ENCODE measurements around the gene TBC1D16.
"Not testable (repeated sequence)": the region's sequence is repeated elsewhere in the genome, so short reads cannot be mapped to it uniquely, and the experiment has no call there.

The TBC1D16 gene

DNA sequence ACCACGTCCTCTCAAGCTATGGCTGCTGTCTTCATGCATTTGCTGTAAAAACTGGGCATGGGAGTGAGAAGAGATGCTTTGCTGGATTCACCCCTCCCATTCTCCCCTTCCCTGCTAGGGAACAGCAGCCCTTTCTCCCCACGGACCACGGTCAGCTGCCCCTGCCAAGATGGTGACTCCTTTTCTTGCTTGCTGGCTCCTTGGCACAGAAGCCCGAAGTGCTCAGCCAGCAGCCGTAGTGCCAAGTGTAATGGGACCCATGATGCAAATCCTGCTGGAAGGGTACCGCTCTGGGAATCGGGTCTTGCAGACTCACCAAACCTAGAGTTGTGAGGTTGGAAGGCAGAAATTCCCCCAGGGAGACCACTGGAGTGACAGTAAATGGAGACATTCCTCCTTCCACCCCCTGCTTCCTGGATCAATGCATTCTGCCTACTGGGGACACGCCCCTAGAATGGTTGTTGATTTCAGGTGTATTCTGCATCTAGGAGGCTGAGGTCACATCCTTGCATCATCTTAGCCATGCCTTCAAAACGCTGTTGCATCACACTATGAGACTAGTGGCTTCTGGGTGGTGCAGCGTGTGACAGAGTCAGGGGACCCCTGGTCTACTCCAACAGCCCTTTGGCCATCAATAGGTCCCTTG, 133.4 kb downstream of the TBC1D16 start:
- H3K4me1 Mint-ChIP-seq = no peaks in the 10 kb centered on the region
- peaks cover 5% of the 10 kb centered on the region for H3K9me3 Mint-ChIP-seq
- DNase-seq (ENCODE audit: low spot score in 2 of 2) (no peak), ATAC-seq (ENCODE audit: low read depth) (no peak)
- H3K27me3 Mint-ChIP-seq = peaks cover 18% of the 10 kb centered on the region
- no peaks in the 10 kb centered on the region for H3K36me3 Mint-ChIP-seq
- H3K4me3 Mint-ChIP-seq = no peak overlapping the region
- H3K27ac Mint-ChIP-seq = no peak overlapping the region

- Mint-ChIP-seq H3K4me3 (no peak overlapping the region), H3K9me3 (peaks cover 5% of the 10 kb centered on the region), H3K27ac (no peak overlapping the region), H3K4me1 (no peaks in the 10 kb centered on the region), H3K36me3 (no peaks in the 10 kb centered on the region), H3K27me3 (peaks cover 20% of the 10 kb centered on the region)
- DNase-seq (ENCODE audit: low spot score in 2 of 2) (no peak), ATAC-seq (ENCODE audit: low read depth) (no peak)
These were observed 134.5 kb downstream of the TBC1D16 start for GRCh38 chr17:79901131-79901530.

DNA sequence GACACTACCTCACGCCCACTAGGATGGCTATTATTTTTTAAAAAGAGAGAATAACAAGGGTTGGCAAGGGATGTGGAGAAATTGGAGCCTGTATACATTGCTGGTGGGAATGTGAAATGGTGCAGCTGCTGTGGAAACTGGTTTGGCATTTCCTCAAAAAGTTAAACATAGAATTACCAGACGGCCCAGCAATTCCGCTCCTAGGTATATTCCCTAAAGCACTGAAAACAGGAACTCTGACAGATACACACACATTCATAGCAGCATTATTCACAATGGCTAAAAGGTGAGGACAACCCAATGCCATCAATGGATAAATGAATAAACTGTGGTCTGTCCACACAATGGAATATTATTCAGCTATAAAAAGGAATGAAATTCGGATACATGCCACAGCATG, 136.1 kb downstream of the TBC1D16 start:
- H3K4me3 Mint-ChIP-seq = no peak overlapping the region

DNA sequence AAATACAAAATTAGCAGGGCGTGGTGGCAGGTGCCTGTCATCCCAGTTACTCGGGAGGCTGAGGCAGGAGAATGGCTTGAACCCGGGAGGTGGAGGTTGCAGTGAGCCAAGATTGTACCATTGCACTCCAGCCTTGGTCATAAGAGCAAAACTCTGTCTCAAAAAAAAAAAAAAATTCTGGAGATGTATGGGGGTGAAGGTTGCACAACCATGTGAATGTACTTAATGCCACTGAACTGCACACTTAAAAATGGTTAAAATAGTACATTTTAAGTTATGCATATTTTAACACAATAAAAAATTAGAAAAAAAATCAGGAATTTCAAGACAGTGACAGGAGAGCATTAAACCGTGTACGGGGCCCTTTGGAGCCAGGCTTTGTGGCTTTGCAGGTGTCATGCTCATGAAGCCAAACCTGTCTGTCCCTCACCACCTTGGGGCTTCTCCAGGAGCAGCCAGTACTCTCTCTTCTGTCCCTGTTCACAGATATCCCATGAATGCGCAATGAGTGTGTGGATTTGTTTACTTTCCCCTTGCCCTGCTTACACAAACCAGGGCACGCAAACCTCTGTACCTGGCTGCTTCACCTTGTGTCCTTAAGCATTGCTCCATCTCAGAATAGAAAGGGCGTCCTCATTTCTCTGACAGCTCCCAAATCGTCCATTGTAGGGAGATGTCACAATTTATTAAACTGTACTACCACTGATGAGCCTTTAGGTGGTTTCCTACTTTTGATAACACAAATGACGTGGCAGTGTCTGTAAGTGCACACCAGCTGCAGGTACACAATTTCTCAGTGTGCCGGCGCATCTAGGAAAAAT, 138.2 kb downstream of the TBC1D16 start:
- Mint-ChIP-seq H3K9me3 (peaks cover 5% of the 10 kb centered on the region), H3K4me1 (peaks cover 2% of the 10 kb centered on the region), H3K27me3 (peaks cover 16% of the 10 kb centered on the region), H3K36me3 (no peaks in the 10 kb centered on the region), H3K4me3 (no peak overlapping the region), H3K27ac (no peak overlapping the region)
- DNase-seq (ENCODE audit: low spot score in 2 of 2) (no peak), ATAC-seq (ENCODE audit: low read depth) (no peak)

More for the DNA sequence above, 136.1 kb downstream of the TBC1D16 start:
- no peaks in the 10 kb centered on the region for H3K36me3 Mint-ChIP-seq
- DNase-seq (ENCODE audit: low spot score in 2 of 2) = no peak
- H3K27ac Mint-ChIP-seq = no peak overlapping the region
- peaks cover 5% of the 10 kb centered on the region for H3K9me3 Mint-ChIP-seq
- H3K4me1 Mint-ChIP-seq = no peaks in the 10 kb centered on the region
- no peak for ATAC-seq (ENCODE audit: low read depth)
- H3K27me3 Mint-ChIP-seq = peaks cover 19% of the 10 kb centered on the region

- H3K4me3 Mint-ChIP-seq; H3K27ac Mint-ChIP-seq; ATAC-seq (ENCODE audit: low read depth); H3K4me1 Mint-ChIP-seq; H3K36me3 Mint-ChIP-seq; DNase-seq (ENCODE audit: low spot score in 2 of 2); H3K9me3 Mint-ChIP-seq: not testable (repeated sequence)
- peaks cover 27% of the 10 kb centered on the region for H3K27me3 Mint-ChIP-seq
These were observed 142.2 kb downstream of the TBC1D16 start for GRCh38 chr17:79893457-79893856.

DNA sequence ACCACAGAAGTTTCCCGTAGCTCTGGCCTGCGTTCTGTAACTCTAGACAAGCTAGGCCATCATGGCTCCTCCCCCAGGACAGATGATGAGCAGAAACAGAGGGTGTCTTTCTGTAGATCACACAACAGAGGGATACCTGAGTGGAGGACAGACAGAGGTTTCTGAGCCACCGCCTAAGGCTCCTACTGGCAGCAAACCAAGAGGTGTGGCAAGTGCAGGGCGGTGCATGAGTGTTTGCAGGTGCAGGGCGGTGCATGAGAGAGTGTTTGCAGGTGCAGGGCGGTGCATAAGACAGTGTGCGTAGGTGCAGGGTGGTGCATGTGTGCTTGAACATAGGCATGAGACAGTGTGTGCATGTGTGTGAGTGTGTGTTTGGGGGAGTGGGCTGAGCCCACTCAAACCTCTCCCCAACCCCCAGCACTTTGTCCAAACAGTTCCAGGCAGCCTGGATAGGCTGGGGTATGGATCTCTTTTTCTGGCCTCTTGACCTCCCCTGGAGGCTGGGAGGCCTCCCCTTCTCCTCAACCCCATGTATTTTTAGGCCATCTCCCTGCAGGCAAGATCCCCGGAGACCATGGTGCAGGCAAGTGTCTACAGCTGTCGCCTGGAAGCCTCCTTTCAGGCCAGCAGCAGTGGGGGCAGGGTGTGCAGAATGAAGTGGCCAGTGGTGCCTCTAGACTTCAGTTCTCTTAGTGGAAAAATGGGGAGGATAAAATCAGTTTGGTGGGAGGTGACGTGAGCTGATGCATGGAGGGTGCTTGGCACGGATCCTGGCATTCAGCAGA, 143.0 kb downstream of the TBC1D16 start:
- H3K27ac Mint-ChIP-seq = no peak overlapping the region
- no peaks in the 10 kb centered on the region for H3K36me3 Mint-ChIP-seq
- peaks cover 27% of the 10 kb centered on the region for H3K27me3 Mint-ChIP-seq
- H3K4me1 Mint-ChIP-seq = peaks cover 7% of the 10 kb centered on the region
- DNase-seq (ENCODE audit: low spot score in 2 of 2) (no peak), ATAC-seq (ENCODE audit: low read depth) (no peak)
- H3K9me3 Mint-ChIP-seq = no peaks in the 10 kb centered on the region
- no peak overlapping the region for H3K4me3 Mint-ChIP-seq

- ATAC-seq (ENCODE audit: low read depth) = no peak
- peaks cover 7% of the 10 kb centered on the region for H3K4me1 Mint-ChIP-seq
These were observed 144.4 kb downstream of the TBC1D16 start for GRCh38 chr17:79891113-79891730.

DNA sequence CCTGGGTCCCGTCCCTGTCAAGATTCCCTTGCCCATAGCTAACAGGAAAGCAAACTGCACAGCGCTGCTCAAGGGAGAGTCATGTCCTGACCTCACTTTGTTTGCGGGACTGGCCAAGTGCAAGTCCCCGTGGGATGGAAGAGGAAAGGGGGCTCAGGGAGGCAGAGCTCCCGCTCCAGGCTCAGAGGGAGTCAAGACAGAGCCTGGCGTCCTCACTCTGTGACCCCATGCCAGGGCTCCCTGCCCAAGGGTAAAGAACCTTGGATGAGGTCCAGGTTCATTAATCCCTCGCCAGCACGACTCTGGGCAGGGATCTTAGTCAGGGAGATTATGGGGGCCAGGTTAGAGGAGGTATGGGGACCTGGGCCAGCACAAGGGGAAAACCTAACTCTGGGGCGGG, 145.0 kb downstream of the TBC1D16 start:
- Mint-ChIP-seq H3K4me3 (no peak overlapping the region), H3K9me3 (no peaks in the 10 kb centered on the region), H3K27ac (no peak overlapping the region), H3K36me3 (no peaks in the 10 kb centered on the region), H3K27me3 (peaks cover 30% of the 10 kb centered on the region), H3K4me1 (peaks cover 7% of the 10 kb centered on the region)
- no peak for ATAC-seq (ENCODE audit: low read depth)
- no peak for DNase-seq (ENCODE audit: low spot score in 2 of 2)

More at GRCh38 chr17:79891113-79891730, 144.4 kb downstream of the TBC1D16 start:
- Mint-ChIP-seq H3K4me3 (no peak overlapping the region), H3K36me3 (no peaks in the 10 kb centered on the region), H3K9me3 (no peaks in the 10 kb centered on the region), H3K27ac (no peak overlapping the region), H3K27me3 (peaks cover 30% of the 10 kb centered on the region)
- DNase-seq (ENCODE audit: low spot score in 2 of 2) = no peak

GRCh38 chr17:79888811-79889634, 146.6 kb downstream of the TBC1D16 start:
- H3K4me3 Mint-ChIP-seq = no peak overlapping the region

DNA sequence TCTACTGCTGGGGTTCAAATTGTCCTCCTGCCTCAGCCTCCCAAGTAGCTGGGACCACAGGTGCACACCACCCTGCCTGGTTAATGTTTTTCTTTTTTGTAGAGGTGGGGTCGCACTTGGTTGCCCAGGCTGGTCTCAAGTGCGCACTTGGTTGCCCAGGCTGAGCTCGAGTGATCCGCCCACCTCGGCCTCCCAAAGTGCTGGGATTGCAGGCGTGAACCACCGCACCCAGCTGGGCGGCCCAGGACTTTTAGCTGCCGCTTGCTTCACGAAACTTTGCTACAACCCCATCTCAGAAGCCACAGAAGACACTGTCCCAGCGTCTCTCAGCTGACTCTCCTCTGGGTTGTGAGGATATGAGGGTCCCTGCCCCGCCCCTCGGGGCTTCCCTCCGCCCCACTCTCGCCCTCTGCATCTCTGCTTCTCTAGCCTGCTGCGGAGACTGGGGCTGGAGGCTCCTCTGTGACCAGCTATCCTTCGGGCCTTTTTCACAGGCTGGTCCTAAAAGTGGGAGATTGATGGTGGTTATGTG, 147.6 kb downstream of the TBC1D16 start:
- Mint-ChIP-seq H3K4me1 (peaks cover 7% of the 10 kb centered on the region), H3K27ac (no peak overlapping the region), H3K36me3 (no peaks in the 10 kb centered on the region), H3K4me3 (no peak overlapping the region), H3K9me3 (no peaks in the 10 kb centered on the region), H3K27me3 (peaks cover 34% of the 10 kb centered on the region)
- no peak for DNase-seq (ENCODE audit: low spot score in 2 of 2)
- ATAC-seq (ENCODE audit: low read depth) = no peak

More at GRCh38 chr17:79888811-79889634, 146.6 kb downstream of the TBC1D16 start:
- Mint-ChIP-seq H3K4me1 (peaks cover 7% of the 10 kb centered on the region), H3K9me3 (no peaks in the 10 kb centered on the region), H3K27ac (no peak overlapping the region), H3K36me3 (no peaks in the 10 kb centered on the region), H3K27me3 (peaks cover 28% of the 10 kb centered on the region)
- DNase-seq (ENCODE audit: low spot score in 2 of 2) (no peak), ATAC-seq (ENCODE audit: low read depth) (no peak)

DNA sequence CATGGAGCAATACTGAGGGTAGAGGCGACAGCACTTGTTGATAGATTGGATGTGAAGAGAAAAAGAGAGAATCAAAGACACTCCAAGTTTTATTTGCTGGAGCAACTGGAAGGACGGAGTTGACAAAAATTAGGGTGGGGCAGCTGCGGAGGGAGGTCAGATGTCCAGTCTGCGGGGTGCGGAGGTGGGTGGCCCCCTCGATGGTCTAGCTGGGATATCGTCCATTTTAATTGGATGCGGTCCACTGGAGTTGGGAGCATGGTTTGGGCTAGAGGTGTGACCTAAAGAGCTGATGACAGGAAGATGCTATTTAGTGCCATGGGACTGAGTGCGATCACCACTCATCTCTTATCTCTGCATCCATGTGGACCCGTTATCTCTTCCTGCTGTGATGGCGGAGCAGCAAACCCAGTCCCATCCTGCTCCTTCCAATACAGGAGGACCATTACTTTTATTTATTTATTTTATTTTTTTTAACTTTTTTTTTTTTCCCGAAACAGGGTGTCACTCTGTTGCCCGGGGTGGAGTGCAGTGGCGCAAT, 148.2 kb downstream of the TBC1D16 start:
- peaks cover 33% of the 10 kb centered on the region for H3K27me3 Mint-ChIP-seq
- no peaks in the 10 kb centered on the region for H3K36me3 Mint-ChIP-seq
- no peak for ATAC-seq (ENCODE audit: low read depth)
- H3K4me1 Mint-ChIP-seq = peaks cover 6% of the 10 kb centered on the region
- no peak for DNase-seq (ENCODE audit: low spot score in 2 of 2)
- no peak overlapping the region for H3K4me3 Mint-ChIP-seq
- H3K27ac Mint-ChIP-seq = no peak overlapping the region
- no peaks in the 10 kb centered on the region for H3K9me3 Mint-ChIP-seq

DNA sequence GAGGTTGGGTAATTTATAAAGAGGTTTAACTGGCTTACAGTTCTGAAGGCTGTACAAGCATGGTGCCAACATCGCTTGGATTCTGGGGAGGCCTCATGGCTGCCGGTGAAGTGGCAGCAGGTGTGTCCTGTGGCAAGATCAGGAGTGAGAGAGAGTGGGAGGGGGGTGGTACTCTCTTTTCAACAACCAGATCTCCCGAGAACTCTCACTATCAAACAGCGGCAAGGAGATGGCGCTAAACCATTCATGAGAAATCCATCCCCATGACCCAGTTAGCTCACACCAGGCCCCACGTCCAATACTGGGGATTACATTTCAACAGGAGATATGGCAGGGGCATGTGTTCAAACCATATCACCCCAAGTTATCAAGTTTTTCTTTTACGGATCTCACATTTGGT, 152.5 kb downstream of the TBC1D16 start:
- Mint-ChIP-seq H3K9me3 (no peaks in the 10 kb centered on the region), H3K27ac (no peak overlapping the region), H3K4me3 (no peak overlapping the region), H3K36me3 (no peaks in the 10 kb centered on the region), H3K4me1 (no peaks in the 10 kb centered on the region), H3K27me3 (peaks cover 22% of the 10 kb centered on the region)
- no peak for DNase-seq (ENCODE audit: low spot score in 2 of 2)
- ATAC-seq (ENCODE audit: low read depth) = no peak
